ENCODE measurements around the gene ARHGAP19. TPM values are rescaled to one million over a fixed set of nuclear protein-coding genes. Genes with fewer than 3 reads are reported as not detected.

Gene ARHGAP19
- total and polyA plus RNA-seq, 9 of the 15 experiments (the other 6 are each of a cell fraction or from before 2014, with no cell fraction given), result 14.8 to 49.5 (median 26.8) TPM

DNA sequence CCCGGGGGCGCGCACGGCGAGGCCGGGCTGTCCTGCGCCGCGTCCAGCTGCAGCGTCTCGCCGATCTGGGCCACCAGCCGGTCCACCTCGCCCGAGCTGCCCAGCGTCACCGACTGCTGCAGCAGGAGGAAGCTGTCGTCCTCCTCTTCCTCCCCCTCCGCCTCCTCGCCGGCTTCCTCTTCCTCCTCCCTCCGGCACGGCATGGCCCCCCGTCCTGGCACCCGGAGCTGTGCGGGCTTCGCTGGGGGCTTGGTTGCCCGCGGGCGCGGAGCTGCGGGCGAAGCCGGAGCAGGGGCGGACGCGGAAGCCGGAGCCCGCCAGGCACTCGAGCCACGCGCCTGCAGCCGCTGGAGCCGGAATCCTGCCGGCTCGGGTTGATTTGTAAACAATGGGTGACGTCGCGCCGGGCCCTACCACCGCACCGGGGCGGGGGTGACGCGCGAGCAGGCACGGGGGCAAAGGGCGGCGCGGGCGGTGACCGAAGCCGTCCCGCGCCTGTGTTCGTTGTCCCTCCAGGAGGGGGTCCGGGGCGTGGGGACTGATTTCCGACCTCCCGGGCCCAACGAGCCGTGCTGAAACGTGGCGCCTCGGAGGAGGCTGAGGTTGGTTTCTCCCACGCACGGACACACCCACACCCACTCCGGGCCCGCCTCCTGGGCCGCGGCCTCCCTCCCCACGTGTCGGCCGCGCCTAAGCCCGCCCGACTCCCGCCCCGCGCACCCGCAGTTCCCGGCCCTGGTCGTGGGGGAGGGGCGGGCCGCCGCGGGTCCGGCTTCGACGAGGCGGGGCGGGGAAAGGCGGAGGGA is 42.1 kb upstream of the ARHGAP19 start, which contains the start of gene FRAT2 (continued):
- TF ChIP-seq, protein P1, sequence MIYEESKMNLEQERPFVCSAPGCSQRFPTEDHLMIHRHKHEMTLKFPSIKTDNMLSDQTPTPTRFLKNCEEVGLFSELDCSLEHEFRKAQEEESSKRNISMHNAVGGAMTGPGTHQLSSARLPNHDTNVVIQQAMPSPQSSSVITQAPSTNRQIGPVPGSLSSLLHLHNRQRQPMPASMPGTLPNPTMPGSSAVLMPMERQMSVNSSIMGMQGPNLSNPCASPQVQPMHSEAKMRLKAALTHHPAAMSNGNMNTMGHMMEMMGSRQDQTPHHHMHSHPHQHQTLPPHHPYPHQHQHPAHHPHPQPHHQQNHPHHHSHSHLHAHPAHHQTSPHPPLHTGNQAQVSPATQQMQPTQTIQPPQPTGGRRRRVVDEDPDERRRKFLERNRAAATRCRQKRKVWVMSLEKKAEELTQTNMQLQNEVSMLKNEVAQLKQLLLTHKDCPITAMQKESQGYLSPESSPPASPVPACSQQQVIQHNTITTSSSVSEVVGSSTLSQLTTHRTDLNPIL (CRISPR knock-in tag; IDR thresholded peaks at IDR 0.05), result no peak
- no peak for TF ChIP-seq RHOXF2B (CRISPR knock-in tag; conservative IDR thresholded peaks at IDR 0.05)
- no peak for TF ChIP-seq BMI1 (IDR thresholded peaks at IDR 0.05; ENCODE audit: low read length)
- TF ChIP-seq, protein P2, sequence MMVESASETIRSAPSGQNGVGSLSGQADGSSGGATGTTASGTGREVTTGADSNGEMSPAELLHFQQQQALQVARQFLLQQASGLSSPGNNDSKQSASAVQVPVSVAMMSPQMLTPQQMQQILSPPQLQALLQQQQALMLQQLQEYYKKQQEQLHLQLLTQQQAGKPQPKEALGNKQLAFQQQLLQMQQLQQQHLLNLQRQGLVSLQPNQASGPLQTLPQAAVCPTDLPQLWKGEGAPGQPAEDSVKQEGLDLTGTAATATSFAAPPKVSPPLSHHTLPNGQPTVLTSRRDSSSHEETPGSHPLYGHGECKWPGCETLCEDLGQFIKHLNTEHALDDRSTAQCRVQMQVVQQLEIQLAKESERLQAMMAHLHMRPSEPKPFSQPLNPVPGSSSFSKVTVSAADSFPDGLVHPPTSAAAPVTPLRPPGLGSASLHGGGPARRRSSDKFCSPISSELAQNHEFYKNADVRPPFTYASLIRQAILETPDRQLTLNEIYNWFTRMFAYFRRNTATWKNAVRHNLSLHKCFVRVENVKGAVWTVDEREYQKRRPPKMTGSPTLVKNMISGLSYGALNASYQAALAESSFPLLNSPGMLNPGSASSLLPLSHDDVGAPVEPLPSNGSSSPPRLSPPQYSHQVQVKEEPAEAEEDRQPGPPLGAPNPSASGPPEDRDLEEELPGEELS (CRISPR knock-in tag; IDR thresholded peaks at IDR 0.05; ENCODE audit: borderline replicate concordance), result peak; percentile 59; the same call in 1 of the 2 replicates
- TF ChIP-seq SMARCE1 (IDR thresholded peaks at IDR 0.05), result no peak
- no peak for TF ChIP-seq PRMT5 (CRISPR knock-in tag; IDR thresholded peaks at IDR 0.05)
- TF ChIP-seq, protein P3, sequence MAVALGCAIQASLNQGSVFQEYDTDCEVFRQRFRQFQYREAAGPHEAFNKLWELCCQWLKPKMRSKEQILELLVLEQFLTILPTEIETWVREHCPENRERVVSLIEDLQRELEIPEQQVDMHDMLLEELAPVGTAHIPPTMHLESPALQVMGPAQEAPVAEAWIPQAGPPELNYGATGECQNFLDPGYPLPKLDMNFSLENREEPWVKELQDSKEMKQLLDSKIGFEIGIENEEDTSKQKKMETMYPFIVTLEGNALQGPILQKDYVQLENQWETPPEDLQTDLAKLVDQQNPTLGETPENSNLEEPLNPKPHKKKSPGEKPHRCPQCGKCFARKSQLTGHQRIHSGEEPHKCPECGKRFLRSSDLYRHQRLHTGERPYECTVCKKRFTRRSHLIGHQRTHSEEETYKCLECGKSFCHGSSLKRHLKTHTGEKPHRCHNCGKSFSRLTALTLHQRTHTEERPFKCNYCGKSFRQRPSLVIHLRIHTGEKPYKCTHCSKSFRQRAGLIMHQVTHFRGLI (CRISPR knock-in tag; IDR thresholded peaks at IDR 0.05), result no peak
- TF ChIP-seq ZNF347 (CRISPR knock-in tag; IDR thresholded peaks at IDR 0.05; ENCODE audit: low read depth), result no peak
- TF ChIP-seq, protein P4, sequence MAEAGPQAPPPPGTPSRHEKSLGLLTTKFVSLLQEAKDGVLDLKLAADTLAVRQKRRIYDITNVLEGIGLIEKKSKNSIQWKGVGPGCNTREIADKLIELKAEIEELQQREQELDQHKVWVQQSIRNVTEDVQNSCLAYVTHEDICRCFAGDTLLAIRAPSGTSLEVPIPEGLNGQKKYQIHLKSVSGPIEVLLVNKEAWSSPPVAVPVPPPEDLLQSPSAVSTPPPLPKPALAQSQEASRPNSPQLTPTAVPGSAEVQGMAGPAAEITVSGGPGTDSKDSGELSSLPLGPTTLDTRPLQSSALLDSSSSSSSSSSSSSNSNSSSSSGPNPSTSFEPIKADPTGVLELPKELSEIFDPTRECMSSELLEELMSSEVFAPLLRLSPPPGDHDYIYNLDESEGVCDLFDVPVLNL (CRISPR knock-in tag; IDR thresholded peaks at IDR 0.05; ENCODE audit: low read depth), result no peak
- TF ChIP-seq ZSCAN32 (CRISPR knock-in tag; IDR thresholded peaks at IDR 0.05), result no peak
- TF ChIP-seq CREM (IDR thresholded peaks at IDR 0.05; ENCODE audit: low read depth), result peak; percentile 84
- TF ChIP-seq, protein P5, sequence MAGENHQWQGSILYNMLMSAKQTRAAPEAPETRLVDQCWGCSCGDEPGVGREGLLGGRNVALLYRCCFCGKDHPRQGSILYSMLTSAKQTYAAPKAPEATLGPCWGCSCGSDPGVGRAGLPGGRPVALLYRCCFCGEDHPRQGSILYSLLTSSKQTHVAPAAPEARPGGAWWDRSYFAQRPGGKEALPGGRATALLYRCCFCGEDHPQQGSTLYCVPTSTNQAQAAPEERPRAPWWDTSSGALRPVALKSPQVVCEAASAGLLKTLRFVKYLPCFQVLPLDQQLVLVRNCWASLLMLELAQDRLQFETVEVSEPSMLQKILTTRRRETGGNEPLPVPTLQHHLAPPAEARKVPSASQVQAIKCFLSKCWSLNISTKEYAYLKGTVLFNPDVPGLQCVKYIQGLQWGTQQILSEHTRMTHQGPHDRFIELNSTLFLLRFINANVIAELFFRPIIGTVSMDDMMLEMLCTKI (IDR thresholded peaks at IDR 0.05; ENCODE audit: partially characterized antibody), result no peak
- no peak for TF ChIP-seq ZNF436 (CRISPR knock-in tag; IDR thresholded peaks at IDR 0.05)
- peak; percentile 73 for TF ChIP-seq ZFX (CRISPR knock-in tag; IDR thresholded peaks at IDR 0.05)
- TF ChIP-seq, protein P6, sequence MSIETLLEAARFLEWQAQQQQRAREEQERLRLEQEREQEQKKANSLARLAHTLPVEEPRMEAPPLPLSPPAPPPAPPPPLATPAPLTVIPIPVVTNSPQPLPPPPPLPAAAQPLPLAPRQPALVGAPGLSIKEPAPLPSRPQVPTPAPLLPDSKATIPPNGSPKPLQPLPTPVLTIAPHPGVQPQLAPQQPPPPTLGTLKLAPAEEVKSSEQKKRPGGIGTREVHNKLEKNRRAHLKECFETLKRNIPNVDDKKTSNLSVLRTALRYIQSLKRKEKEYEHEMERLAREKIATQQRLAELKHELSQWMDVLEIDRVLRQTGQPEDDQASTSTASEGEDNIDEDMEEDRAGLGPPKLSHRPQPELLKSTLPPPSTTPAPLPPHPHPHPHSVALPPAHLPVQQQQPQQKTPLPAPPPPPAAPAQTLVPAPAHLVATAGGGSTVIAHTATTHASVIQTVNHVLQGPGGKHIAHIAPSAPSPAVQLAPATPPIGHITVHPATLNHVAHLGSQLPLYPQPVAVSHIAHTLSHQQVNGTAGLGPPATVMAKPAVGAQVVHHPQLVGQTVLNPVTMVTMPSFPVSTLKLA (conservative IDR thresholded peaks at IDR 0.05), result peak; percentile 99 to 100
- TF ChIP-seq, protein P7, sequence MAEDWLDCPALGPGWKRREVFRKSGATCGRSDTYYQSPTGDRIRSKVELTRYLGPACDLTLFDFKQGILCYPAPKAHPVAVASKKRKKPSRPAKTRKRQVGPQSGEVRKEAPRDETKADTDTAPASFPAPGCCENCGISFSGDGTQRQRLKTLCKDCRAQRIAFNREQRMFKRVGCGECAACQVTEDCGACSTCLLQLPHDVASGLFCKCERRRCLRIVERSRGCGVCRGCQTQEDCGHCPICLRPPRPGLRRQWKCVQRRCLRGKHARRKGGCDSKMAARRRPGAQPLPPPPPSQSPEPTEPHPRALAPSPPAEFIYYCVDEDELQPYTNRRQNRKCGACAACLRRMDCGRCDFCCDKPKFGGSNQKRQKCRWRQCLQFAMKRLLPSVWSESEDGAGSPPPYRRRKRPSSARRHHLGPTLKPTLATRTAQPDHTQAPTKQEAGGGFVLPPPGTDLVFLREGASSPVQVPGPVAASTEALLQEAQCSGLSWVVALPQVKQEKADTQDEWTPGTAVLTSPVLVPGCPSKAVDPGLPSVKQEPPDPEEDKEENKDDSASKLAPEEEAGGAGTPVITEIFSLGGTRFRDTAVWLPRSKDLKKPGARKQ (CRISPR knock-in tag; IDR thresholded peaks at IDR 0.05), result no peak
- TF ChIP-seq ZBED1 (IDR thresholded peaks at IDR 0.05), result no peak

Data from K562 (cell line).